HG03175 (cell line): Measurements from ENCODE around the gene MAGI3.
"Not testable (repeated sequence)": the region's sequence is repeated elsewhere in the genome, so short reads cannot be mapped to it uniquely, and the experiment has no call there.

Source experiments
- ATAC-seq: cut with Tn5 transposase; IDR thresholded peaks from one replicate; pipeline ENCODE4 v1.9.1; 2021; ENCODE audit warnings: mild to moderate bottlenecking, moderate library complexity; ENCODE audit not compliant: unreplicated experiment

Gene MAGI3

GRCh38 chr1:113567427-113567826, 177.1 kb downstream of the MAGI3 start:
- ATAC-seq: no peak

- not testable (repeated sequence) for ATAC-seq
Observed at GRCh38 chr1:113575744-113576260, 185.5 kb downstream of the MAGI3 start.

GRCh38 chr1:113576271-113576670, 186.0 kb downstream of the MAGI3 start:
- ATAC-seq: no peak

- ATAC-seq: no peak
Observed at GRCh38 chr1:113579256-113580018, 189.1 kb downstream of the MAGI3 start.

- no peak for ATAC-seq
Observed at GRCh38 chr1:113581323-113581722, 191.0 kb downstream of the MAGI3 start.

- no peak for ATAC-seq
Observed at GRCh38 chr1:113582084-113582483, 191.8 kb downstream of the MAGI3 start.

- ATAC-seq: no peak
Observed at GRCh38 chr1:113587475-113587874, 197.2 kb downstream of the MAGI3 start.

GRCh38 chr1:113592230-113592629, 201.9 kb downstream of the MAGI3 start:
- no peak for ATAC-seq

- ATAC-seq: no peak
Observed at GRCh38 chr1:113593550-113594297, 203.4 kb downstream of the MAGI3 start.

- ATAC-seq: not testable (repeated sequence)
Observed at GRCh38 chr1:113604466-113604865, 214.2 kb downstream of the MAGI3 start.

- no peak for ATAC-seq
Observed at GRCh38 chr1:113605146-113605545, 214.8 kb downstream of the MAGI3 start.

- no peak for ATAC-seq
Observed at GRCh38 chr1:113608399-113608798, 218.1 kb downstream of the MAGI3 start.

- ATAC-seq: no peak
Observed at GRCh38 chr1:113610372-113610771, 220.1 kb downstream of the MAGI3 start.

GRCh38 chr1:113615425-113615824, 225.1 kb downstream of the MAGI3 start:
- no peak for ATAC-seq

GRCh38 chr1:113616156-113616555, 225.8 kb downstream of the MAGI3 start:
- no peak for ATAC-seq

- ATAC-seq: no peak
Observed at GRCh38 chr1:113617438-113618141, 227.3 kb downstream of the MAGI3 start.

GRCh38 chr1:113628997-113629396, 238.7 kb downstream of the MAGI3 start:
- ATAC-seq: no peak

- ATAC-seq: no peak
Observed at GRCh38 chr1:113630340-113631327, 240.3 kb downstream of the MAGI3 start.

- ATAC-seq: no peak
Observed at GRCh38 chr1:113641396-113641795, 251.1 kb downstream of the MAGI3 start.

GRCh38 chr1:113647164-113647563, 256.8 kb downstream of the MAGI3 start:
- no peak for ATAC-seq
